Esophagus mucosa (tissue), 1 donor: ENCODE results near the gene SUN1. TPM values are rescaled to one million over a fixed set of nuclear protein-coding genes. Genes with fewer than 3 reads are reported as not detected.

ENCODE experiments used
- ATAC-seq: fragments of 200-7000 bp; cut with Tn5 transposase; one replicate; pipeline ENCODE4 v1.9.1; 2020
- total RNA-seq: library from RNA; stranded (reverse); gene quantifications from one replicate; pipeline ENCODE4 v1.2.4, GENCODE V29; 2023
- donor health status: DM: yes; HTN: yes; CAD: no.

The SUN1 gene
- total RNA-seq, 1 donor from 2014 or later = 63.0 TPM

- no peak for ATAC-seq
Measured at GRCh38 chr7:879706-880105, 47.4 kb downstream of the SUN1 start.

- no peak for ATAC-seq
Measured at GRCh38 chr7:880450-880849, 48.2 kb downstream of the SUN1 start.

- ATAC-seq = no peak
Measured at GRCh38 chr7:881441-882234, 49.4 kb downstream of the SUN1 start.

- no peak for ATAC-seq
Measured at GRCh38 chr7:882336-883035, 50.2 kb downstream of the SUN1 start.

- no peak for ATAC-seq
Measured at GRCh38 chr7:883055-884021, 51.1 kb downstream of the SUN1 start.

GRCh38 chr7:884191-885003 is 52.1 kb downstream of the SUN1 start:
- peak; percentile 65 for ATAC-seq

GRCh38 chr7:885261-885892 is 53.1 kb downstream of the SUN1 start:
- ATAC-seq = no peak

- peak; percentile 43 for ATAC-seq
Measured at GRCh38 chr7:885893-886625, 53.8 kb downstream of the SUN1 start.

GRCh38 chr7:886626-887487 is 54.6 kb downstream of the SUN1 start:
- no peak for ATAC-seq

GRCh38 chr7:887488-887820 is 55.2 kb downstream of the SUN1 start:
- ATAC-seq = no peak

GRCh38 chr7:888081-889024 is 56.1 kb downstream of the SUN1 start:
- no peak for ATAC-seq

- no peak for ATAC-seq
Measured at GRCh38 chr7:889025-889390, 56.7 kb downstream of the SUN1 start.

GRCh38 chr7:889391-889790 is 57.1 kb downstream of the SUN1 start:
- no peak for ATAC-seq

- ATAC-seq = no peak
Measured at GRCh38 chr7:890868-891267, 58.6 kb downstream of the SUN1 start.

GRCh38 chr7:891291-891690 is 59.0 kb downstream of the SUN1 start:
- ATAC-seq = no peak

- ATAC-seq = no peak
Measured at GRCh38 chr7:891805-892204, 59.5 kb downstream of the SUN1 start.

- ATAC-seq = no peak
Measured at GRCh38 chr7:892648-893593, 60.6 kb downstream of the SUN1 start.

- ATAC-seq = no peak
Measured at GRCh38 chr7:893686-894085, 61.4 kb downstream of the SUN1 start.
